Left ventricle myocardium inferior (tissue), 1 donor: Measurements from ENCODE around the gene BRWD1. TPM values are rescaled to one million over a fixed set of nuclear protein-coding genes. Genes with fewer than 3 reads are reported as not detected.

Experiments
- DNase-seq: peaks from one replicate; pipeline ENCODE4 v3.0.0-alpha.2; 2020
- H3K27ac ChIP-seq: fragments of 200-600 bp; replicated peaks from 2 replicates; pipeline ENCODE4 v1.8.0; 2021
- H3K27me3 ChIP-seq: fragments of 200-600 bp; 2 replicates; pipeline ENCODE4 v1.8.0; 2021; ENCODE audit warnings: low read depth
- H3K36me3 ChIP-seq: fragments of 200-600 bp; 2 replicates; pipeline ENCODE4 v1.8.0; 2021
- H3K4me1 ChIP-seq: fragments of 200-600 bp; 2 replicates; pipeline ENCODE4 v1.8.0; 2021
- H3K4me3 ChIP-seq: fragments of 200-600 bp; 2 replicates; pipeline ENCODE4 v1.8.0; 2021; ENCODE audit warnings: mild to moderate bottlenecking, moderate library complexity
- H3K9me3 ChIP-seq: fragments of 200-600 bp; replicated peaks from 2 replicates; pipeline ENCODE4 v1.8.0; 2021
- CTCF ChIP-seq: fragments of 200-600 bp; IDR thresholded peaks from 2 replicates; pipeline ENCODE4 v1.8.0; 2021; ENCODE audit warnings: antibody characterized with exemption, mild to moderate bottlenecking, borderline replicate concordance
- intact Hi-C: fragments of 100-400 bp; cut with micrococcal nuclease; formaldehyde crosslinking; loops from one replicate; pipeline ENCODE4 v1.11.0; 2022
- total RNA-seq: library from RNA; stranded (reverse); fragmentation: NEBNext Ultra II Directional; extraction: Animal tissue kit (Norgen Biotek cat#: 25700); gene quantifications from one replicate; pipeline ENCODE4 v1.2.1, GENCODE V29; 2021
- donor health status: DM: no; HTN: yes; CAD: no; lungs with severe emphysema.

BRWD1 gene
- total RNA-seq, 1 donor from 2014 or later: 34.9 TPM

DNA sequence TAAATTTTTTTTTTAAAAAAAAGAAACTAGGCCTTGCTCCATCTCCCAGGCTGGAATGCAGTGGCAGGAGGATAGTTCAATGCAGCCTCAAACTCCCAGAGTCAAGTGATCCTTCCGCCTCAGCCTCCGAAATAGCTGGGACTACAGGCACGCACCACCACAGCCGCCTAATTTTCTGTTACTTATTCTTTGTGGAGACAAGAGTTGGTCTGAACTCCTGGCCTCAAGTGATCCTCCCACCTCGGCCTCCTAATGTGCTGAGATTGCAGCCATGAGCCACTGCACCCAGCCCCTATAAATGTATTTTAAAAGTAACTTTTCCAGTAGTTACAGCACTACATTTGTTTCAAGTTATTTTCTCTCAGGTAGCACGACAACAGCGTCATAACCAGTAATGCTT lies 2.3 kb downstream of the BRWD1 start:
- intact Hi-C loops: no loop called here
- H3K4me1 ChIP-seq: peaks cover 61% of the 10 kb centered on the region
- H3K36me3 ChIP-seq: peaks cover 30% of the 10 kb centered on the region
- no peak for TF ChIP-seq CTCF
- H3K9me3 ChIP-seq: no peaks in the 10 kb centered on the region
- H3K27me3 ChIP-seq: no peaks in the 10 kb centered on the region
- DNase-seq: no peak
- no peak overlapping the region for H3K4me3 ChIP-seq
- H3K27ac ChIP-seq: no peak overlapping the region

DNA sequence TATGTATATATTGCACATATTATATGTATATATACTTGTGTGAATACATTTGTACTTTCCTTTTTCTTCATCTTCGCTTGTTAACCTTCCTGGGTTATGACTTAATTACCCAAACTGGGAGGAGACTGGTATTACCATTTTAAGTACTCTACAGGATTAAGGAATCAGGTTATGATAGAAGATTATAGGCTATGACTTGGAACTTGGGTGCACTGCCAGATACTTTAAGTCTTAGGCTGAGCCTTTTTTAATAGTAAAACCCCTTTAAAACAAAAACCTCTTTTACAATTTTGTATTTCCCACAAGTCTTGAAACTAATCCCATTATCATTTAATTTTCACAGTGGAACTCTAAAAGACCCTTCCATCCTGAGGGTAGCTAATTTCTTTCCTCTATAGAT lies 6.0 kb downstream of the BRWD1 start:
- no peak overlapping the region for H3K4me3 ChIP-seq
- H3K4me1 ChIP-seq: peaks cover 34% of the 10 kb centered on the region
- intact Hi-C loops: no loop called here
- H3K36me3 ChIP-seq: peaks cover 47% of the 10 kb centered on the region
- no peak for DNase-seq
- H3K9me3 ChIP-seq: no peaks in the 10 kb centered on the region
- H3K27ac ChIP-seq: no peak overlapping the region
- no peak for TF ChIP-seq CTCF
- no peaks in the 10 kb centered on the region for H3K27me3 ChIP-seq

- no peak for TF ChIP-seq CTCF
- Histone ChIP-seq H3K4me3 (no peak overlapping the region), H3K27ac (no peak overlapping the region), H3K9me3 (peaks cover 12% of the 10 kb centered on the region), H3K27me3 (no peaks in the 10 kb centered on the region), H3K36me3 (peaks cover 75% of the 10 kb centered on the region), H3K4me1 (peaks cover 24% of the 10 kb centered on the region)
- intact Hi-C loops: no loop called here
- no peak for DNase-seq
These were observed 12.8 kb downstream of the BRWD1 start for GRCh38 chr21:39300587-39300986.

- H3K4me1 ChIP-seq: peaks cover 24% of the 10 kb centered on the region
- no peaks in the 10 kb centered on the region for H3K27me3 ChIP-seq
- H3K9me3 ChIP-seq: peaks cover 12% of the 10 kb centered on the region
- intact Hi-C loops: no loop called here
- DNase-seq: no peak
- H3K36me3 ChIP-seq: peaks cover 93% of the 10 kb centered on the region
- no peak for TF ChIP-seq CTCF
- H3K4me3 ChIP-seq: no peak overlapping the region
- H3K27ac ChIP-seq: no peak overlapping the region
These were observed 16.5 kb downstream of the BRWD1 start for GRCh38 chr21:39296891-39297290.

DNA sequence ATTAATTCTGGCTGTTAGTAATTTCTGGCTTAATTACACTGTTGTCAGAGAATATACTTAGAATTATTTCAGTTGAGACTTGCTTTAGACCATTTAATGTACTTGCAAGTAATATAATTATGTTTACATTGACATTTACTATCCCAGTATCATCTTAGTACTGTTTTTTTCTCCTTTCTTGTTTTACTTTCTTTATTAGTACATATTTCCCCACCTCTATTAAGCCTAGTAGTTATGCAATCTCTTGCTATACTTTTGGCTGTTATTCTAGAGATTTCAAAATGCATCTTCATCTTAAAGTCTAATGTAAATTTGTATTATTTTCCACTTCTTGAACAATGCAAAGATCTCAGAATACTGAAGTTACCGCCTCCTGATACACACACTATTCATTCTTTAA lies 24.4 kb downstream of the BRWD1 start:
- TF ChIP-seq CTCF: no peak
- no peaks in the 10 kb centered on the region for H3K27me3 ChIP-seq
- H3K4me3 ChIP-seq: no peak overlapping the region
- DNase-seq: no peak
- no peak overlapping the region for H3K27ac ChIP-seq
- H3K4me1 ChIP-seq: no peaks in the 10 kb centered on the region
- peaks cover 83% of the 10 kb centered on the region for H3K36me3 ChIP-seq
- peaks cover 9% of the 10 kb centered on the region for H3K9me3 ChIP-seq
- intact Hi-C loops: no loop called here

GRCh38 chr21:39282911-39283310 lies 30.5 kb downstream of the BRWD1 start:
- Histone ChIP-seq H3K27ac (no peak overlapping the region), H3K9me3 (no peaks in the 10 kb centered on the region), H3K4me1 (no peaks in the 10 kb centered on the region), H3K36me3 (peaks cover 66% of the 10 kb centered on the region), H3K4me3 (no peak overlapping the region), H3K27me3 (no peaks in the 10 kb centered on the region)
- DNase-seq: no peak
- intact Hi-C loops: no loop called here
- TF ChIP-seq CTCF: no peak
